ENCODE results near the gene ATP11B.
"Not testable (repeated sequence)": the region's sequence is repeated elsewhere in the genome, so short reads cannot be mapped to it uniquely, and the experiment has no call there.

ATP11B gene

GRCh38 chr3:182794455-182795388, 1.4 kb downstream of the ATP11B start:
- no peak for DNase-seq (ENCODE audit: low spot score)

DNA sequence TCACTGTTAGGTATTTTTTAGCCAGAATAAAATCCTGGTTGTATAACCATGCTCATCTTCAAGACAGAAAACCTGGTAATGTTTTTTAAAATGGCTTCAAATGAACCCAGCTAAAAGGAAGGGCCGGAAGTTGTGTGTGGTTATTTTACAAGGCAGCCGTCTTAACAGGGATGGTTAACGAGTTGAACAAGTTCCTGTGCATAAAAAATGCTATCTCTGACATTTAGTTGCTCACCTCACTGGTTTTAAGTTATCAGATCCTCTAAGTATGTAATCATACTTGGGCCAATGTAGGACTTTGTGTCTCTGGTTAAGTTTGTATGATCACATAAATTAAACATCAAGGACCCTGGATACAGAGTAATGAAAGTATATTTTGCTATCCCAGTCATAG, 2.1 kb downstream of the ATP11B start:
- DNase-seq (ENCODE audit: low spot score) = no peak

DNA sequence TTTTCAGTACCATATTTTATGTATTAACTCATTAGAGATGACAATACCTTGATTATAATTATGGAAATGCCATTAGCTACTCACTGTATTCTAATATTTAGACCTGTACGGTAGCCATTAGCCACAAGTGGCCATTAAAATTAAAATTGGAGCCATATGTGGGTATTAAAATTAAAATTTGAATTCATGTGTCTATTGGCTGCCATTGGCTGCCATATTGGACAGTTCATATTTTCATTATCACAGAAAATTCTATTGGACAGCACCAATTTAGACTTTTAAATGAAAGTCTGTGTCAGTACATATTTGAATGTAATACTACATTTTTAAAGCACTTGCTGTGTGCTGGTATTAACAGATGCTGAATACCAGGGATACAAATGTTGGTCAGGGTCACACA, 3.0 kb downstream of the ATP11B start:
- DNase-seq (ENCODE audit: low spot score) = no peak

GRCh38 chr3:182797876-182798275, 4.6 kb downstream of the ATP11B start:
- DNase-seq (ENCODE audit: low spot score) = no peak

- DNase-seq (ENCODE audit: low spot score) = not testable (repeated sequence)
Measured at GRCh38 chr3:182799143-182799542, 5.8 kb downstream of the ATP11B start.

- DNase-seq (ENCODE audit: low spot score) = no peak
Measured at GRCh38 chr3:182800508-182800907, 7.2 kb downstream of the ATP11B start.

GRCh38 chr3:182802413-182803390, 9.4 kb downstream of the ATP11B start:
- DNase-seq (ENCODE audit: low spot score) = no peak

DNA sequence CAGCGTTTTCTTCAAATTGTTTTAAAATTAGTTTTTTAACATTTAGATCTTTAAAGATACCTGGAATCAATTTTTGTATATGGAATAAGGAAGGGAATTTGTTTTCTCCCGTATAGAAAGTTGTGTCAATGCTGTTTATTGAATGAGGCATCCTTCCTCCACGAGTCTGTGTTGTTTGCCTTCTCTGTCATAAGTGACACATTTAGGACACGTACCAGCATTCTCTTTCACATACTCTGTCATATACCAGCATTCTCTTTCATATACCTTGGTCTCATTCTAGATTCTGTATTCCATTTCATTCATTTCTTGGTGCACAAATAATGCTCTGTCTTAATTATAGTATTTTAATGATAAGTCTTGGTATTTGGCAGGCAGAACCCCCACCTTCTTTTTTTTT, 10.3 kb downstream of the ATP11B start:
- no peak for DNase-seq (ENCODE audit: low spot score)

DNA sequence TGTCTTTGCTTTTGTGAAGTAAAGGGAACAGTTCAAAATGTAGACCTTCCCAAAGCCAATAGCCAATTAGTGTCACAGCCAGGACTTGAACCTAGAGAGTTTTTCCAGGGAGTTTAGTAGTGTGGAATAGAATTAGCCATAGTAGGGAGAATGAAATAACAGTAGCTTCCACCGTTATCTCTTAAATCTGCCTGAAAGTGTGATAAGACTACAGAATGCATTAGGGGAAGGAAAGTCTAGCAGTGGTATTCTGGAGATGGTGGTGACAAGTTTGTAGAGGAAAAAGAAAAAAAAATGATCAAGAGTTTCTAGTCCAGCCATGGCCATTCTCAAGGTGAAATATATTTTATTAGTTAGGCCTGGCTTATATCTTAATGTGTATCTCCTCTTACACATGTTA, 13.8 kb downstream of the ATP11B start:
- DNase-seq (ENCODE audit: low spot score) = peak; percentile 67

DNA sequence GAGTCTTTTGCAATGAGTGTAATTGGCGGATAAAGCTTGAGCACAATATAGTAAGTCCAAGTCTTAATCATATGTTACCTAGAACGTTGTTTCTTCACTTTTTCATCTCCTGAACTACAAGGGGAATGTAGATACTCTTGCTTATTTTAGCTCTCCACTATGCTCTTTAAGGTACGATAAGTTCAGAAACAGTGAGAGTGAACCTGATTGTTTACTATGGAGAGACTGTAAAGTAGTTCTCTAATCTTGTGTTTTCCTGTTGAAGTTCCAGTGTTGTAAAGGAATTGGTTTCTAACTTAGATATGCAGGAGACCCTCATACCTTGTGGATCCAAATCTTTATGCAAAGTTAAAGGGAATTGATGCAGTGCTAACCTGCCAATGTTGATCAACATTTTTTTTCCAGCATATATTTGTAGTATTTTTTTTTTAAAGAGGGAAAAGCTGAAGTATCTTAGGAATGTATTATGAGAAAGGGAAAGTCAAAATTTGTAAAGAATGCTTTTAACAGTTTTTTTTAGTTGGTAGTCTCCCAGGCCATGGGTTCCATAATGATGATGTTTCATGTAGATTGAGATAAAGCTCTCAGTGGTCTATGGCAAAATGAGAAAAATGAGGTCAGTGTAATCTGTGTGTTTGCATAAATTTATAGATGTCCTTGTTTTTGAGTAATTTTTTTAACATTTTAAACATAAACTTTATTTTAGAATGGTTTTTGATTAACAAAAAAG, 14.9 kb downstream of the ATP11B start:
- no peak for DNase-seq (ENCODE audit: low spot score)

DNA sequence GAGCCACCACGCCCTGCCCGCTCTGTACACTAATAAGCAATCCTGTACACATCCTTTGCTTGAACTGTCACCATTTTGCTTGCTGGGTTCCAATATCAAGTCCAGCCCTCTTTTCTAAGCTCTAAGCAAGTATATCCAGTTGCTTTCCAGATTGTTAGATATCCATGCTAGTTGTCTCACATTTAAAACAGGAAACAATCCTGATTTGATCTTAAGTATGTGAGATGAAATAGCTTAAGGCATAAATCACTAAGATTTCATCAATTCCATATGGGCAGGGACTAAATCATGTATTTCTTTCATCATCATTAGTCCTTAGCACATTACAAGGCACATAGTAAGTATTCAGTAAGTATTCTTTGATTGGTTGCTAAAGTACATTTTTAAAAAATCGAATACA, 16.2 kb downstream of the ATP11B start:
- DNase-seq (ENCODE audit: low spot score) = peak; percentile 17

GRCh38 chr3:182810574-182811268, 17.4 kb downstream of the ATP11B start:
- no peak for DNase-seq (ENCODE audit: low spot score)

DNA sequence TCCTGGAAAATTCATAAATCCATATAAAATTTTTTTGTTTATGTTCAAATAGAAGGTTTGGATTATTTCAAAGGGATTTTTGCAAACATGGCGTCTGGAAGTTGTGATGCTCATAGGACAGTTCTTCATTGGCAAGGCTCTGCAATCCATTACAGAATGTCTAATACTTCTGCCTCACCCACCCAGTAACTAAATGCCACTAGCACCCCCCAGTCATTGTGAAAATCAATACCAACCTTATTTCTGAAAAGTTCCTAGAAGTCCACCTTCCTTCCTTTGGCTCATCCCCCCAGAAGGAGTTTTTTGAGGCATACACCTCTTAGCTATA, 17.9 kb downstream of the ATP11B start:
- no peak for DNase-seq (ENCODE audit: low spot score)

GRCh38 chr3:182812123-182812522, 18.8 kb downstream of the ATP11B start:
- DNase-seq (ENCODE audit: low spot score) = no peak

GRCh38 chr3:182814419-182815062, 21.2 kb downstream of the ATP11B start:
- DNase-seq (ENCODE audit: low spot score) = no peak

GRCh38 chr3:182816181-182816580, 22.9 kb downstream of the ATP11B start:
- no peak for DNase-seq (ENCODE audit: low spot score)

- no peak for DNase-seq (ENCODE audit: low spot score)
Measured at GRCh38 chr3:182818296-182818978, 25.1 kb downstream of the ATP11B start.

DNA sequence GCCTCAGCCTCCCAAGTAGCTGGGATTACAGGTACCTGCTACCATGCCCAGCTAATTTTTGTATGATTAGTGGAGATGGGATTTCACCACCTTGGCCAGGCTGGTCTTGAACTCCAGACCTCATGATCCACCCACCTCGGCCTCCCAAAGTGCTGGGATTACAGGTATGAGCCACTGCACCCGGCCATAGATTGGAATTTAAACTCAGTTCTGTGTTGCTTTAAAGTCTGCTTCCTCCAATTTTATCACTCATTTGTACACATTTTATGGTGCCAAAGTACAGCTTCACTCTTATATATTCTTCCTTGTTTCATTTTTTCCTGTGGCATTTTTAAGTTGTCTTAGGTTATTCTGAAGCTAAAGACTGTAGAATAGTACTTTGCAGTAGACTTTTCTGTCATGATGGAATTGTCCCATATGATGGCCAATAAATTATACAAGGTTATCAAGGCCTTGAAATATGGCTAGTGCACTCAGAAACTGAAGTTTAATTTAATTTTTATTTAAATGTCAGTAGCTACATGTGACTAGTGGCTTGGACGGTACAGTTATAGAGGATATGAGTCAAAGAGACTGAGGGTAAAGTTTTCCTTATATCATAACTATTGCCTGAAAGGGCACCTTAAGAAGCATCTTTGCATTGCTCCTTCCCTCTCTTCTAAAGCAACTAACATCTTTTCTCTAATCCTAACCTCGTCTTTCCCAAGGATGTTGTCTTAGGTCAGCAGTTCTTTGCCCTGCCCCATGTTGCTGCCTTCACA, 28.1 kb downstream of the ATP11B start:
- DNase-seq (ENCODE audit: low spot score) = no peak

- DNase-seq (ENCODE audit: low spot score) = not testable (repeated sequence)
Measured at GRCh38 chr3:182822260-182822659, 29.0 kb downstream of the ATP11B start.
